GM12865 (cell line): ENCODE results near the gene ACSM5.

Source experiments
- DNase-seq: peaks from one replicate; pipeline ENCODE4 v3.0.0; 2010; ENCODE audit warnings: low read depth
- H3K4me3 ChIP-seq: 2 replicates; pipeline ENCODE4 v1.5.1; 2011; ENCODE audit warnings: mild to moderate bottlenecking, low read depth, low read length, control low read depth
- CTCF ChIP-seq: IDR thresholded peaks from 2 replicates; pipeline ENCODE4 v1.5.1; 2011; ENCODE audit warnings: low read length, control low read depth, low read depth, inconsistent platforms; ENCODE audit not compliant: insufficient read depth; ENCODE audit errors: missing control alignments

The ACSM5 gene

GRCh38 chr16:20377181-20377580, 32.2 kb upstream of the ACSM5 start:
- DNase-seq = no peak
- no peak overlapping the region for H3K4me3 ChIP-seq
- TF ChIP-seq CTCF = no peak

GRCh38 chr16:20380782-20381181, 28.6 kb upstream of the ACSM5 start:
- TF ChIP-seq CTCF = no peak
- no peak for DNase-seq
- H3K4me3 ChIP-seq = no peak overlapping the region

- no peak for DNase-seq
- no peak overlapping the region for H3K4me3 ChIP-seq
- no peak for TF ChIP-seq CTCF
These were observed 27.0 kb upstream of the ACSM5 start for GRCh38 chr16:20382202-20382948.

GRCh38 chr16:20383106-20384029, 26.0 kb upstream of the ACSM5 start:
- TF ChIP-seq CTCF = peak; percentile 73
- DNase-seq = peak; percentile 71
- H3K4me3 ChIP-seq = no peak overlapping the region

- DNase-seq = peak; percentile 54
- no peak overlapping the region for H3K4me3 ChIP-seq
- peak; percentile 79 for TF ChIP-seq CTCF
These were observed 23.2 kb upstream of the ACSM5 start for GRCh38 chr16:20385844-20386832.

GRCh38 chr16:20387978-20388377, 21.4 kb upstream of the ACSM5 start:
- no peak for TF ChIP-seq CTCF

More at GRCh38 chr16:20387978-20388377, 21.4 kb upstream of the ACSM5 start:
- H3K4me3 ChIP-seq = no peak overlapping the region
- DNase-seq = no peak
